ENCODE measurements around the gene SDR42E2.

- TF ChIP-seq CTCF (IDR thresholded peaks at IDR 0.05) (no peak), POLR2AphosphoS5 (IDR thresholded peaks at IDR 0.05) (no peak), POLR2A (IDR thresholded peaks at IDR 0.05) (no peak)
Observed at GRCh38 chr16:22139732-22140131, 22.6 kb upstream of the SDR42E2 start.
